GM19372 (cell line): ENCODE results near the gene GNA12.
"Not testable (repeated sequence)": the region's sequence is repeated elsewhere in the genome, so short reads cannot be mapped to it uniquely, and the experiment has no call there.

Experiments
- ATAC-seq: cut with Tn5 transposase; IDR thresholded peaks from one replicate; pipeline ENCODE4 v1.9.1; 2021; ENCODE audit warnings: mild to moderate bottlenecking, low read depth, moderate library complexity; ENCODE audit not compliant: unreplicated experiment

Gene GNA12

DNA sequence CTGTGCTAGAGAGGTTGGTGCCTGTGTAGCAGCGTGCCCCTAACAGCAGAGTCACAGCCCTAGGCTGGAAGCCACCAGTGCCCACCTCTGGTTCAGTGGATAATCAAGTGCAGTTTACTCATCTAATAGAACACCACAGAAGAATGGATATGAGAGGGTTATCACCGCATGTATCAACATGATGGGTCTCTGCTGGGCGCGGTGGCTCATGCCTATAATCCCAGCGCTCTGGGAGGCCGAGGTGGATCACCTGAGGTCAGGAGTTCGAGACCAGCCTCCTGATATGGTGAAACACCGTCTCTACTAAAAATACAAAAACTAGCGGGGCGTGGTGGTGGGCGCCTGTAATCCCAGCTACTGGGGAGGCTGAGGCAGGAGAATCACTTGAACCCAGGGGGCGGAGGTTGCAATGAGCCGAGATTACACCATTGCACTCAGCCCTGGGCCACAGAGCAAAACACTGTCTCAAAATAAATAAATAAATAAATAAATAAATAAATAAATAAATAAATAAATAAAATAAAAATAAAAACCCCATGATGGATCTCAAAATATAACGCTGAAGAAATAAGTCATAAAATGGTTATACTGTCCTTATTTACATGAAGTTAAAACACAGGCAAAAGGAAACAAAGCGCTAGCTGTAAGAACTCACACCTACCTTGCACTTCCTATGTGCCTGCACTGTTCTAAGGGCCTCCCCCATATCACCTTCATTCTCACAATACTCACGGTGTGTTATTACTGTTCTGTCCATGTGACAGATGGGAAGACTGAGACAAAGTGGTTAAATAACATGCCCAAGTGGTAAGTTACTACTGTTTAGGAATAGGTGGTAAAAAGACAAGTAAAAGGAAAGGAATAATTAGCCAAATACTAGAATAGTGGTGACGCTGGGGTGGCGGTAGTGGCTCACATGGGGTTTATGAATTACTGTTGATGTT, 85.2 kb downstream of the GNA12 start:
- ATAC-seq: no peak

DNA sequence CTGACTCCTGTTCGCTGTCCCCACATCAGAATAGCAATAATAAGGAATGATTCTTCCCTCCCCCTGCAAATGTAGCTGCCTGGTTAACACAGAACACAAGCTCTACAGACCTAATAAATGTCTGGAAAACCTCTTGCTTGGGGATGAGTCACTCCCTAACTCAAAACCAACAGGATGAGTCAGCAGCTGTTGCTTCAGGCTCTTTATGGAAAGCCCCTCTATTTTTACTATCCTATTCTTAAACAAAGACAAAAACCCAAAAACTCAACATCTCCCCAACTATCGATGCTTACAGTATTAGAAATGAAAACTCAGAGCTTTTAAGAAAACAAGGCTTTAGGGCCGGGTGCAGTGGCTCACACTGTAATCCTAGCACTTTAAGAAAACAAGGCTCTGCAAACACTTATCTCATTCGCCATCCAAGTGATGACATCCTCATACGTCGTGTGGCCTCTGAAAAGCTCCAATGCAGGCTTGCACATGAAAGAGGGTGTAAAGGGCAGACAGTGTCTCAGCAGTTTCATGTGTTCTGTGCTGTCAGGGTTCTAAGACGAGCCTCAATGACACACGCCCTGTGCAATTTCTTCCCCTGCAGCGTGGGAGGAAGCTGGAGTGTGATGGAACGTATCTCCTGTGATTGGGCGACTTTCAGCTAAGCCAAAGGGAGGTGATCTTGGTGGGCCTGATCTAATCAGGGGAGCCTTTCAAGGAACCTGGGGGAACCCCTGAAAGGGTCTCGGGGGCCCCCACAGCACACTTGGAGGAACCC, 86.0 kb downstream of the GNA12 start:
- ATAC-seq: peak; percentile 67

DNA sequence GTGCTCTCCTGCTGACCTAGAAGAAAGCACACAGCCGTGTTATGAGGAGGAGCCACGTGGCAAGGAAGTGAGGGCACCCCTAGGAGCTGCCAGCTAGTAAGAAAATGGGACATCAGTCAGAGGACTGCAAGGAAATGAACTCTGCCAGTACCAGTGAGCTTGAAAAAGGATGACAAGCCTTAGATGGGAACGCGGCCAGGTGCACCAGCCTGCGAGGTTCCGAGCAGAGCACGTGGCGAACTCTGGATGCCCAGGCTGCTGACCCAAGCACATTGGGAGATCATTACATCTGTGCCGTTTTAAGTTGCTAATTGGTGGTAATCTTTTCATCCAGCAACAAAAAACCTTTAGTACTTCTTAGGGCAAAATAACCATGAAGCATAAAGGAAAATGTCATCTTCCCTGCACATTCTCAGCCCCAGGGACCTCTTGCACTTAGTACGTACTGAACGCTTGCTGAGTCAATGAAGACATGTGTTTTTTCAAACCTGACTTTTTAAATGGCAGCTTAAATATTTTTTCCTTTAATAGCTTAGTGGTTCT, 86.7 kb downstream of the GNA12 start:
- peak; percentile 5 for ATAC-seq

DNA sequence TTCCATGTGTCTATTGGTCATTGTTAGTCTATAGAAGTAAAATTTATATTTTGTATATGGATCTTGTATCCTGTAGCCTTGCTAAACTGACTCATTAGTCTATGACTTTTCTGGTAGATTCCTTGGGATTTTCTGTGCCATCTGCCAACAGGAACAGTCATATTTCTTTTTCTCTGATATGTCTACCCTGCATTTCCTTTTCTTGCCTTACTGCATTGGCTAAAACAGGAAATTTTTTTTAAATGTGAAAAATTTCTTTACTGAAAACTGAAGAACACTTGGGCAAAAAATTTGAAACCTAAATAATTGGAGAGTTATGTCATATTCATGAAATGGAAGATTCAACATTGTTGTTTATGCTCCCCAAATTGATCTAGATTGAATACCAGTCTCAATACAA, 88.6 kb downstream of the GNA12 start:
- no peak for ATAC-seq

GRCh38 chr7:2754912-2755311, 89.2 kb downstream of the GNA12 start:
- ATAC-seq: no peak

GRCh38 chr7:2754086-2754485, 90.0 kb downstream of the GNA12 start:
- ATAC-seq: no peak

DNA sequence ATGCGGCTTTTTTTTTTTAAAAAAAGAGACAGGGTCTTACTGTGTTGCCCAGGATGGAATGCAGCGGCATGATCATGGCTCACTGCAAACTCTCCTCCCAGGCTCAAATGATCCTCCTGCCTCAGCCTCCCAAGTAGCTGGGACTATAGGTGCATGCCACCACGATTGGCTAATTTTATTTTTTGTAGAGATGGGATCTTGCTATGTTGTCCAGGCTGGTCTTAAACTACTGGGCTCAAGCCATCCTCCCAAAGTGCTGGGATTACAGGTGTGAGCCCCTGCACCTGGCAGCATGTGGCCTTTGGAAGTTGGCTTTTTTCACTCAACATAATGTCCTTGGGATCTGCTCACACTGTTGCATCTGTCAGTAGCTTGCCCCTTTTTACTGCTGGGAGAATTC, 91.0 kb downstream of the GNA12 start:
- ATAC-seq: no peak

DNA sequence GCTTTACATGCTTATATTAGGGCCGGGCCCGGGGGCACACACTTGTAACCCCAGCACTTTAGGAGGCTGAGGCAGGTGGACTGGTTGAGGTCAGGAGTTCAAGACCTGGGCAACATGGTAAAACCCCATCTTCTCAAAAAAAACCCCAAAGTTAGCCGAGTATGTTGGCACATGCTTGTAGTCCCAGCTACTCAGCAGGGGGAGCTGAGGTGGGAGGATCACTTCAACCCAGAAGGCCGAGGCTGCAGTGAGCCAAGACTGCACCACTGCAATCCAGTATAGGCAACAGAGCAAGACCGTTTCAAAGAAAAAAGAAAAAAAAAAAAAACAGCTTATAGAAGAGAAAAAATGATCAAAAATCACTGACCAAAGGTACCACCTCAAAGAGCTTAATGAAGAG, 93.0 kb downstream of the GNA12 start:
- no peak for ATAC-seq

DNA sequence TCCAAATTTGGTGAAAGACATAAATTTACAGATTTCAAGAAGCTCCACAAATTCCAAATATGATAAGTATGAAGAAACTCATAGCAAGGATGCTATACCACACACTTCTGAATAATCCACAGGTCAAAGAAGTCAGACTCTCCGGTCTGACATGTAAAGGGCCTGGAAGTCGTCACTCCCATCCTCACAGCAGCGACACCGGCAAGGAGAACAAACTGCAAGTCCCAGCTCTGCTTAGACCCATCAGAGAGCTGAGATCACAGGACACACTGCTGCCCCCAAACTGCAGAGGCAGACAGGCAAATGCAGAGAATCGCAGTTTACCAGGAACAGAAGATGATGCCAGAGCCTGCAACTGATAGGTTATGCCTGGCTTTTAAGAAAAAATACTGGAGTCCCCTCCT, 94.1 kb downstream of the GNA12 start:
- ATAC-seq: no peak

DNA sequence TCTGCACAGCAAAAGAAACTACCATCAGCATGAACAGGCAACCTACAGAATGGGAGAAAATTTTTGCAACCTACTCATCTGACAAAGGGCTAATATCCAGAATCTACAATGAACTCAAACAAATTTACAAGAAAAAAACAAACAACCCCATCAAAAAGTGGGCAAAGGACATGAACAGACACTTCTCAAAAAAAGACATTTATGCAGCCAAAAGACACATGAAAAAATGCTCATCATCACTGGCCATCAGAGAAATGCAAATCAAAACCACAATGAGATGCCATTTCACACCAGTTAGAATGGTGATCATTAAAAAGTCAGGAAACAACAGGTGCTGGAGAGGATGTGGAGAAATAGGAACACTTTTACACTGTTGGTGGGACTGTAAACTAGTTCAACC, 95.4 kb downstream of the GNA12 start:
- ATAC-seq: not testable (repeated sequence)

DNA sequence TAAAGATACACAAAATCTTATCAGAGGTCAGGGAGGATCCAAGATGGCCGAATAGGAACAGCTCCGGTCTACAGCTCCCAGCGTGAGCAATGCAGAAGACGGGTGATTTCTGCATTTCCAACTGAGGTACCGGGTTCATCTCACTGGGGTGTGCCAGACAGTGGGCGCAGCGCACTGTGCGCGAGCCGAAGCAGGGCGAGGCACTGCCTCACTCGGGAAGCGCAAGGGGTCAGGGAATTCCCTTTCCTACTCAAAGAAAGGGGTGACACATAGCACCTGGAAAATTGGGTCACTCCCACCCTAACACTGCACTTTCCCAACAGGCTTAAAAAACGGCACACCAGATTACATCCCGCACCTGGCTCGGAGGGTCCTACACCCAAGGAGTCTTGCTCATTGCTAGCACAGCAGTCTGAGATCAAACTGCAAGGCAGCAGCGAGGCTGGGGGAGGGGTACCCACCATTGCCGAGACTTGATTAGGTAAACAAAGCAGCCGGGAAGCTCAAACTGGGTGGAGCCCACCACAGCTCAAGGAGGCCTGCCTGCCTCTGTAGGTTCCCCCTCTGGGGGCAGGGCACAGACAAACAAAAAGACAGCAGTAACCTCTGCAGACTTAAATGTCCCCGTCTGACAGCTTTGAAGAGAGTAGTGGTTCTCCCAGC, 100.5 kb downstream of the GNA12 start:
- ATAC-seq: not testable (repeated sequence)

DNA sequence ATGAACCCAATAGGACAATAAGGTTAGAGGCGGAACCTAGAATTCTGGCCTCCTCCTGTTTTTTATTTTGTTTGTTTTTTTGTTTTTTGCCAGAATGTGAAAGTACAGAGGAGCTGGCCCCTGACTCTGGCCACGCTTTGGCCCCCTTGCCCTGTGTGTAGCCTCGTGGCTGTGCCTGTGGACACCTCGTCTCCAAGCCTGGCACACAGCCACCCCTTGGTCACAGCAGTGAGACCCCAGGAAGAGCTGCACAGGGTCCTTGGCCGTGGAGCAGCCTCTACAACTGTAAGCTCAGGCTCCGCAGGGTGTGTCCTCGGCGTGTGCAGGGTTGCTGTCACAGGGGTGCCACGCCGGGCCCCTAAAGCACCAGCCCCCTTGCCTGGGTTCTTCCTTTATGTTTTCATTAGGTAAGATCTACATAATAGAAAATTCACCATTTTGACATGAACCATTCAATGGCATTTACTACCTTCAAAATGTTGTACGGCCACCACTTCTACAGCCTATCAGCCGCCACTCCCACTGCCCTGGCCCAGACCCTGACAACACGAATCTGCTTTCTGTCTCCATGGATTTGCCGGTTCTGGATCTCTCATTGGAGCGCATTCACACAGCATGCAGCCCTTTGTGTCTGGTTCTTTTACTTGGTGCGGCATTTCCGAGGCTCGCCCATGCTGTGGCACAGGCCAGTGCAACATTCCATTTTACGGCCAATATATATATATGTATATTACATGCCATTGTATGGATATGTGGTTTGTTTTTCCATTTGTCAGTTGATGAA, 105.2 kb downstream of the GNA12 start:
- ATAC-seq: no peak

GRCh38 chr7:2737771-2738540, 106.2 kb downstream of the GNA12 start:
- ATAC-seq: no peak

DNA sequence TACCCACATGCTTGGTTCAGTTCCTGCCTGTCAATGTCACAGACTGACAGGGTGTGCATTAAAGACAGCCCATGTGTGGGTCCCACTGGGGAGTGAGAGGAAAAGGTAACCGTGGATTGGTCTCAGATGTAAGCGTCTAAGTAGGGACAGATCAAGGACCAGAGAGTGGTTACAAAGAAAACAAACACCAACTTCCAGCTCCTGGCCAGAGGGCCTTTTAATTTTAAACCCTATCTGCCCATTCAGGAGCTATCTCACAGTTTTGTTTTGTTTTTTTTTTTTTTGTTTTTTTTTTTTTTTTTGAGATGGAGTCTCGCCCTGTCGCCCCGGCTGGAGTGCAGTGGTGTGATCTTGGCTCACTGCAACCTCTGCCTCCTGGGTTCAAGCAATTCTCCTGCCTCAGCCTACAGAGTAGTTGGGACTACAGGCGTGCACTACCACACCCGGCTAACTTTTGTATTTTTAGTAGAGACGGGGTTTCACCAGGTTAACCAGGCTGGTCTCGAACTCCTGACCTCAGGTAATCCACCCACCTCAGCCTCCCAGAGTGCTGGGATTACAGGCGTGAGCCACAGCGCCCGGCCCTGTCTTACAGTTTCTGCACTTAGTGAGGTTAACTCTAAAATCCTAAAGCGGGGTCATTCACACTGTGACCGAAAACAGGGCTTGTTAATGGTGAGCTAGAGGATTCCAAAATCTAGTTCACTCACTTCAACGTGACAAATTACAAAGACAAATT, 106.9 kb downstream of the GNA12 start:
- not testable (repeated sequence) for ATAC-seq

DNA sequence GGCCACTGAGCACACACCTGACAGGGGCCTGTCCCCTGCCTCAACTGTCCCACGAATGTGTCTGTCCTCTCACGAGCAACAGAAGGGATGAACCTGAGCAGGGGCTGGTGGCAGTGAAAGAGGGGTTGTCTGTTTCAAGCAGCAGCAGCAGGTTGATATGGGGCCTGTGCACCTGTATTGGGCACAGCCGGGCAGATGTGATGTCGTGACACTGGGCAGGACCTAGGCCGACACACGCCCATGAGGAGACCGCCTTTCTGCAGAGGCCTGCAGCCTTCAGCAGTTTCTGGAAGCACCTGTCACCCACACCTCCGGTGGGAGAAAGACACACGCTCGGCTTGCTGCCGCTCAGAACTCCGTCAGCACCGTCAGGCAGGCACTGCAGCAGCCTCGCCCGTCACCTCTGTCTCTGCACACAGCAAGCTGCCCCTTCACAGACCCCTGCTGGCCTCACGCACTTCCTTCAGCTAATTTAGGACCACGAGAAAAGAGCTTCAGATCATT, 107.6 kb downstream of the GNA12 start:
- ATAC-seq: no peak

DNA sequence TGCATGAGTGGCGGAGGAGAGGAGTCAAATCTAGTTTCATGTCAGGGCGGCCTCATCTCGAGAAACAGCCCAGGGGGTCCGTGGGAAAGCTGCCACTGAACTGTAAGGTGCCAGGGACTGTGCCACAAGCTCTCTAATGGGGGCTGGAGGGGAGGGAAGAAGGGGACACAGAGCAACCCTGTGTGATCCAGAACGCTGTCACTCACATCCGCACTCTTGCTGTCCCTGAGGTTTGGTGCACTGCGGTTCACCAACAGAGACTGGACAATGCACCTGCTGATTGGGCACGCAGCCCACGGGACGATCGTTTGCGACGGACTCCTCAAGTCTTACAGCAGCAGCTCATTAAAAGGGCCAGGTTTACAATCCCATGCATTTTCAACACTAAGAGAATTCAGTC, 108.4 kb downstream of the GNA12 start:
- no peak for ATAC-seq

DNA sequence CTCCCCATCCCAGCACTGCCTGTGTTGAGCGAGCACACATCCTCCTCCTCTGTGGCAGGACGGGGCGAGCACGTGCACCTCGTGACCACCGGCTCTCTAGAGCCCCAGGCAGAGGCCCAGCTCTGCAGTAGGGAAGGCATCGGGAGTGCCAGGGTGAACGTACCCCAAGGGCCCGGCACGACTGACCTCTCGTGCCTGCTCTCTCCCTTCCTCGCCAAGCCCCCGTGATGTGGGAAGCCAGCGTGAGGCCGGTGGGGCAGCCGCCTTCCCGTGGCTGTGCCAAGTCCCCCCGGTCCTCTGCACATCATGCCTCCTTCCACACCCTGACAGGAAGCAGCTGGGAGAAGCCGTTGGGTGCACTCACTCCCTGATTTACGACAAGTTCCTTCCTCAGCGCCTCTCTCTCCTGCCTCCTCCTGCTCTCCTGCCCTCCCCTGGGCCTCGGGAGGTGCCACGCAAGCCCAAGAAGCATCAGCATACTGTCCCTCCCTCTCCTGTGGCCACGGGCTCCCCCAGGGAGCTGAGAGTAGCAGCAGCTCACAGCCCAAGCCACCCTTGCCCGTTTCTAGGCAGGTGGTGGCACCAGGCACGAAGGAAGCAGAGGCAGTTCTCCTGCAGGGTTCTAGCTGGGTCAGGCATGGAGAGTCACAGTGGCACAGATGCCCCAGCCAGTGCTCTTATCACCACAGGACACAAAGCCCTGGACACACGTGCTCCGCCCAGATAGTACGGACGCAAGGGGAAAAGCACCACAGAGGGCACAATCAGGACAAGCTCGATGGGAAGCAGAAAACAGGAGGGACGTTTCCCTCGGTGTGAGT, 109.1 kb downstream of the GNA12 start:
- ATAC-seq: no peak
